Gastrocnemius medialis (tissue), 4 donors: ENCODE measurements around the gene TANK. TPM values are rescaled to one million over a fixed set of nuclear protein-coding genes. Genes with fewer than 3 reads are reported as not detected.
A peak's percentile ranks its signal among the peaks of the same experiment; 100 is the strongest.
"Not testable (repeated sequence)": the region's sequence is repeated elsewhere in the genome, so short reads cannot be mapped to it uniquely, and the experiment has no call there.

Experiments
- ATAC-seq, 2 donors: fragments of 150-250 bp; one replicate each; pipeline ENCODE4 v1.9.1; 2016
- DNase-seq, 2 donors: peaks; one replicate each; pipeline ENCODE4 v3.0.0-alpha.2; 2019
- H3K27ac ChIP-seq, 4 donors: fragments of 200-600 bp; sonication (generic); 1 replicate in 1 of 4; 2 replicates in 3 of 4; pipeline ENCODE4 v1.5.1; 2016 to 2018; ENCODE audit warnings: mild to moderate bottlenecking in 2 of 4, moderate library complexity in 1 of 4
- H3K27me3 ChIP-seq, 3 donors: fragments of 200-600 bp; sonication (generic) in 2 of 3; 1 replicate in 1 of 3; 2 replicates in 2 of 3; pipeline versions ENCODE4 v1.5.1 to v1.6.0; 2016 to 2019; ENCODE audit warnings: mild to moderate bottlenecking in 1 of 3, moderate library complexity in 1 of 3
- H3K36me3 ChIP-seq, 2 donors: fragments of 200-600 bp; sonication (generic) in 1 of 2; one replicate each; pipeline ENCODE4 v1.5.1; 2017 to 2018
- H3K4me1 ChIP-seq, 2 donors: fragments of 200-600 bp; sonication (generic) in 1 of 2; one replicate each; pipeline ENCODE4 v1.5.1; 2016 to 2017; ENCODE audit warnings: mild to moderate bottlenecking in 2 of 2
- H3K4me3 ChIP-seq, 4 donors: fragments of 200-600 bp; sonication (generic) in 3 of 4; 1 replicate in 1 of 4; 2 replicates in 3 of 4; pipeline ENCODE4 v1.5.1; 2016 to 2019; ENCODE audit warnings: mild to moderate bottlenecking in 2 of 4
- H3K9me3 ChIP-seq, 3 donors: fragments of 200-600 bp; sonication (generic) in 2 of 3; 1 replicate in 1 of 3; 2 replicates in 2 of 3; pipeline ENCODE4 v1.5.1; 2016 to 2019
- CTCF ChIP-seq, 5 experiments: fragments of 450-650 bp in 3 of 5; fragments of 200-600 bp in 2 of 5; sonication (generic) in 2 of 5; IDR thresholded peaks in 4 of 5; conservative IDR thresholded peaks in 1 of 5; 1 replicate in 4 of 5; 2 replicates in 1 of 5; pipeline ENCODE4 v1.5.1; 2016 to 2019; ENCODE audit warnings: antibody characterized with exemption in 5 of 5, mild to moderate bottlenecking in 3 of 5, moderate library complexity in 3 of 5
- POLR2A ChIP-seq, 2 donors: fragments of 450-650 bp; IDR thresholded peaks; one replicate each; pipeline ENCODE4 v1.6.1; 2017; ENCODE audit warnings: antibody characterized with exemption in 2 of 2, mild to moderate bottlenecking in 2 of 2, moderate library complexity in 2 of 2
- in situ Hi-C, 4 donors: fragments of 200-750 bp; cut with MboI; loops; one replicate each; pipeline versions ENCODE4 v1.15.0 to v1.8.0; 2017; ENCODE audit warnings: low sequenced_read_pairs in 4 of 4
- intact Hi-C: fragments of 100-400 bp; cut with DNase I; formaldehyde crosslinking; loops from one replicate; pipeline ENCODE4 v1.15.1; 2023; ENCODE audit warnings: low total_unique reads
- total RNA-seq, 4 donors: library from RNA; depleted of rRNA; stranded (reverse); fragments of >200 nt; gene quantifications; one replicate each; pipeline versions ENCODE4 v1.1.0 to v1.2.3, GENCODE V29; 2016

The TANK gene
- total RNA-seq, 4 donors from 2014 or later = 70.3 to 103 (median 86.0) TPM

- H3K4me3 ChIP-seq = no peak overlapping the region
- in situ Hi-C loops (loop anchor here in 1 of 4 donors (10.0 kb wide), 1 partner anchor 54 kb away; no protein-coding TSS in a partner anchor), intact Hi-C loops (no loop called here)
- H3K9me3 ChIP-seq = no peaks in the 10 kb centered on the region
- H3K27ac ChIP-seq = peak overlapping the region in 1 of 4 donors; percentile 41
- ATAC-seq (peak; percentile 66 to 83), DNase-seq (no peak)
- H3K27me3 ChIP-seq = no peaks in the 10 kb centered on the region
- TF ChIP-seq POLR2A (IDR thresholded peaks at IDR 0.05) (no peak), CTCF (IDR thresholded peaks at IDR 0.05 in 4 of 5, conservative IDR thresholded peaks at IDR 0.05 in 1 of 5) (no peak)
- H3K36me3 ChIP-seq = no peaks in the 10 kb centered on the region
- peaks cover 0 to 6% of the 10 kb centered on the region in 2 donors for H3K4me1 ChIP-seq
Observed at GRCh38 chr2:161269111-161269510, 108.9 kb downstream of the TANK start.

GRCh38 chr2:161273038-161273760, 113.0 kb downstream of the TANK start:
- Histone ChIP-seq H3K4me3 (no peak overlapping the region), H3K36me3 (no peaks in the 10 kb centered on the region), H3K27me3 (no peaks in the 10 kb centered on the region), H3K27ac (no peak overlapping the region), H3K4me1 (peaks cover 0 to 6% of the 10 kb centered on the region in 2 donors), H3K9me3 (no peaks in the 10 kb centered on the region)
- TF ChIP-seq CTCF (IDR thresholded peaks at IDR 0.05 in 4 of 5, conservative IDR thresholded peaks at IDR 0.05 in 1 of 5) = peak; percentile 63 to 83 (median 68)
- TF ChIP-seq POLR2A (IDR thresholded peaks at IDR 0.05) = no peak
- DNase-seq = no peak
- peak in 1 of 2 donors; percentile 46 for ATAC-seq
- intact Hi-C loops (loop anchor here (1.0 to 2.0 kb wide), 2 partner anchors 22 to 50 kb away; no protein-coding TSS in a partner anchor), in situ Hi-C loops (loop anchor here in 2 of 4 donors (10.0 kb wide), 1 partner anchor 48 kb away; no protein-coding TSS in a partner anchor)

GRCh38 chr2:161278564-161279229, 118.5 kb downstream of the TANK start:
- H3K4me1 ChIP-seq, intact Hi-C loops, H3K9me3 ChIP-seq, H3K36me3 ChIP-seq, ATAC-seq, H3K4me3 ChIP-seq, H3K27ac ChIP-seq, H3K27me3 ChIP-seq: not testable (repeated sequence)
- DNase-seq = peak in 1 of 2 donors; percentile 4
- in situ Hi-C loops = loop anchor here in 2 of 4 donors (10.0 kb wide), 1 partner anchor 54 kb away; no protein-coding TSS in a partner anchor

- H3K27ac ChIP-seq, DNase-seq, intact Hi-C loops, H3K4me3 ChIP-seq, H3K9me3 ChIP-seq, ATAC-seq, H3K27me3 ChIP-seq, H3K36me3 ChIP-seq, H3K4me1 ChIP-seq: not testable (repeated sequence)
- in situ Hi-C loops = loop anchor here in 2 of 4 donors (10.0 kb wide), 1 partner anchor 55 kb away; no protein-coding TSS in a partner anchor
Observed at GRCh38 chr2:161279230-161279815, 119.1 kb downstream of the TANK start.

- intact Hi-C loops, H3K36me3 ChIP-seq, H3K4me3 ChIP-seq, H3K9me3 ChIP-seq, H3K27me3 ChIP-seq, H3K4me1 ChIP-seq, in situ Hi-C loops, ATAC-seq, H3K27ac ChIP-seq: not testable (repeated sequence)
- peak in 1 of 2 donors; percentile 38 for DNase-seq
Observed at GRCh38 chr2:161280906-161281323, 120.7 kb downstream of the TANK start.

GRCh38 chr2:161281615-161282310, 121.5 kb downstream of the TANK start:
- ATAC-seq, H3K36me3 ChIP-seq, H3K9me3 ChIP-seq, H3K4me1 ChIP-seq, in situ Hi-C loops, H3K4me3 ChIP-seq, H3K27me3 ChIP-seq, H3K27ac ChIP-seq, intact Hi-C loops: not testable (repeated sequence)
- peak in 1 of 2 donors; percentile 4 for DNase-seq

- H3K4me1 ChIP-seq, ATAC-seq, H3K27ac ChIP-seq, H3K4me3 ChIP-seq, intact Hi-C loops, H3K27me3 ChIP-seq, in situ Hi-C loops, H3K36me3 ChIP-seq, H3K9me3 ChIP-seq: not testable (repeated sequence)
- DNase-seq = peak in 1 of 2 donors; percentile 4
Observed at GRCh38 chr2:161282311-161282644, 122.0 kb downstream of the TANK start.
